ENCODE results near the gene SYCN. TPM values are rescaled to one million over a fixed set of nuclear protein-coding genes. Genes with fewer than 3 reads are reported as not detected.

The SYCN gene
- total RNA-seq (ENCODE audit: low replicate concordance): not detected in 2 replicates

GRCh38 chr19:39203372-39204341, at the start of gene SYCN:
SYCN (minus strand) TSS chr19:39204263; CDS start chr19:39204254, 9 bp downstream.

GRCh38 chr19:39248806-39249205, 44.7 kb upstream of the SYCN start, which contains the start of gene IFNL4:
IFNL4 (minus strand) TSS chr19:39248856.

GRCh38 chr19:39244410-39245100, 40.5 kb upstream of the SYCN start, which contains the start of gene IFNL3:
IFNL3 (minus strand) TSS chr19:39245006; CDS start chr19:39244967, 39 bp downstream.

GRCh38 chr19:39196860-39197562, 7.1 kb downstream of the SYCN start, which contains the start of gene NCCRP1:
NCCRP1 (plus strand) TSS chr19:39196964; CDS start chr19:39196983, 19 bp downstream.

Other genes with a start within 250 kb of the SYCN start
- gene FBXO17, start 228.5 kb downstream of the SYCN start, total RNA-seq (ENCODE audit: low replicate concordance): 13.2 and 17.9 TPM in 2 replicates
- 1.8 and 2.0 TPM in 2 replicates for gene FBXO27, start 171.7 kb downstream of the SYCN start, total RNA-seq (ENCODE audit: low replicate concordance)
- 0.23 and 0.30 TPM in 2 replicates for gene ACP7, start 119.9 kb downstream of the SYCN start, total RNA-seq (ENCODE audit: low replicate concordance)
- gene PAK4, start 78.5 kb downstream of the SYCN start, total RNA-seq (ENCODE audit: low replicate concordance): 2.5 and 5.6 TPM in 2 replicates
- gene NCCRP1, start 7.3 kb downstream of the SYCN start, total RNA-seq (ENCODE audit: low replicate concordance): not detected in 2 replicates
- not detected in 2 replicates for gene IFNL3, start 40.7 kb upstream of the SYCN start, total RNA-seq (ENCODE audit: low replicate concordance)
- gene IFNL4, start 44.6 kb upstream of the SYCN start, total RNA-seq (ENCODE audit: low replicate concordance): not detected in 2 replicates
- not detected in 2 replicates for gene IFNL2, start 64.1 kb upstream of the SYCN start, total RNA-seq (ENCODE audit: low replicate concordance)
- gene IFNL1, start 92.1 kb upstream of the SYCN start, total RNA-seq (ENCODE audit: low replicate concordance): not detected in 2 replicates
- gene LRFN1, start 116.6 kb upstream of the SYCN start, total RNA-seq (ENCODE audit: low replicate concordance): 0.08 and 0.12 TPM in 2 replicates
- gene GMFG, start 131.8 kb upstream of the SYCN start, total RNA-seq (ENCODE audit: low replicate concordance): 0.60 and 0.70 TPM in 2 replicates
- 22.5 and 38.7 TPM in 2 replicates for gene SAMD4B, start 138.2 kb upstream of the SYCN start, total RNA-seq (ENCODE audit: low replicate concordance)
- gene PAF1, start 186.8 kb upstream of the SYCN start, total RNA-seq (ENCODE audit: low replicate concordance): 40.4 and 86.8 TPM in 2 replicates
- gene MED29, start 187.1 kb upstream of the SYCN start, total RNA-seq (ENCODE audit: low replicate concordance): 9.4 and 11.0 TPM in 2 replicates
- 0.60 and 3.7 TPM in 2 replicates for gene ZFP36, start 202.6 kb upstream of the SYCN start, total RNA-seq (ENCODE audit: low replicate concordance)
- 5.1 and 20.7 TPM in 2 replicates for gene PLEKHG2, start 208.4 kb upstream of the SYCN start, total RNA-seq (ENCODE audit: low replicate concordance)
- 185 and 379 TPM in 2 replicates for gene RPS16, start 231.7 kb upstream of the SYCN start, total RNA-seq (ENCODE audit: low replicate concordance)
- gene SUPT5H, start 241.3 kb upstream of the SYCN start, total RNA-seq (ENCODE audit: low replicate concordance): 56.4 and 138 TPM in 2 replicates

All from smooth muscle cell of the coronary artery (primary cell).